ENCODE data around the gene PILRA. TPM values are rescaled to one million over a fixed set of nuclear protein-coding genes. Genes with fewer than 3 reads are reported as not detected.
"Not testable (repeated sequence)": the region's sequence is repeated elsewhere in the genome, so short reads cannot be mapped to it uniquely, and the experiment has no call there.

Gene PILRA
- total and polyA plus RNA-seq, 4 donors: 1.5 to 3.5 (median 3.1) TPM

DNA sequence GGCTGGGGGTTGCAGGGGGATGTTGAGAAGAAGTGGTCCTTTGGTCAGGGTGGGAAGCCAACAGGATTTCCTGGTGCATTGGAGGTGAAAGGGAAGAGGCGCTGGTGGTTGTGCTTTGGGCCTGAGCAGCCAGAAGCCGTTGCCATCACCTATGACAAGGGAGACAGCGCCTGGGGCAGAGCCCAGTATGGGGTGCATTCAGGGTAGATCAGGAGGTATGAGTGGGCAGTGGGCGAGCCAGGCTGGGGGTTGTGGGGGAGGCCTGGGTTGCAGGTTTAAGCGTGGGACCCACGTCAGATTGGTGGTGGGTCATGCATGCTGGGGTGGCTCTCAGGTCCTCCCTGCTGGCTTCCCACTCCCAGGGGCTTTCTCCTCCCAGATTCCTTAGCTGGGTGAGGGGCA is 21.6 kb upstream of the PILRA start (continued):
- TF ChIP-seq, protein P1, sequence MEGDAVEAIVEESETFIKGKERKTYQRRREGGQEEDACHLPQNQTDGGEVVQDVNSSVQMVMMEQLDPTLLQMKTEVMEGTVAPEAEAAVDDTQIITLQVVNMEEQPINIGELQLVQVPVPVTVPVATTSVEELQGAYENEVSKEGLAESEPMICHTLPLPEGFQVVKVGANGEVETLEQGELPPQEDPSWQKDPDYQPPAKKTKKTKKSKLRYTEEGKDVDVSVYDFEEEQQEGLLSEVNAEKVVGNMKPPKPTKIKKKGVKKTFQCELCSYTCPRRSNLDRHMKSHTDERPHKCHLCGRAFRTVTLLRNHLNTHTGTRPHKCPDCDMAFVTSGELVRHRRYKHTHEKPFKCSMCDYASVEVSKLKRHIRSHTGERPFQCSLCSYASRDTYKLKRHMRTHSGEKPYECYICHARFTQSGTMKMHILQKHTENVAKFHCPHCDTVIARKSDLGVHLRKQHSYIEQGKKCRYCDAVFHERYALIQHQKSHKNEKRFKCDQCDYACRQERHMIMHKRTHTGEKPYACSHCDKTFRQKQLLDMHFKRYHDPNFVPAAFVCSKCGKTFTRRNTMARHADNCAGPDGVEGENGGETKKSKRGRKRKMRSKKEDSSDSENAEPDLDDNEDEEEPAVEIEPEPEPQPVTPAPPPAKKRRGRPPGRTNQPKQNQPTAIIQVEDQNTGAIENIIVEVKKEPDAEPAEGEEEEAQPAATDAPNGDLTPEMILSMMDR (IDR thresholded peaks at IDR 0.05; ENCODE audit: low read depth, low read length, missing input control): no peak
- TF ChIP-seq TAF1 (conservative IDR thresholded peaks at IDR 0.05): no peak
- TF ChIP-seq HNF4G (IDR thresholded peaks at IDR 0.05): no peak
- TF ChIP-seq, protein P2, sequence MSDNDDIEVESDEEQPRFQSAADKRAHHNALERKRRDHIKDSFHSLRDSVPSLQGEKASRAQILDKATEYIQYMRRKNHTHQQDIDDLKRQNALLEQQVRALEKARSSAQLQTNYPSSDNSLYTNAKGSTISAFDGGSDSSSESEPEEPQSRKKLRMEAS (IDR thresholded peaks at IDR 0.05): no peak
- TF ChIP-seq, protein P3, sequence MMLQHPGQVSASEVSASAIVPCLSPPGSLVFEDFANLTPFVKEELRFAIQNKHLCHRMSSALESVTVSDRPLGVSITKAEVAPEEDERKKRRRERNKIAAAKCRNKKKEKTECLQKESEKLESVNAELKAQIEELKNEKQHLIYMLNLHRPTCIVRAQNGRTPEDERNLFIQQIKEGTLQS (IDR thresholded peaks at IDR 0.05): no peak
- no peak for TF ChIP-seq HNF4A (conservative IDR thresholded peaks at IDR 0.05)

DNA sequence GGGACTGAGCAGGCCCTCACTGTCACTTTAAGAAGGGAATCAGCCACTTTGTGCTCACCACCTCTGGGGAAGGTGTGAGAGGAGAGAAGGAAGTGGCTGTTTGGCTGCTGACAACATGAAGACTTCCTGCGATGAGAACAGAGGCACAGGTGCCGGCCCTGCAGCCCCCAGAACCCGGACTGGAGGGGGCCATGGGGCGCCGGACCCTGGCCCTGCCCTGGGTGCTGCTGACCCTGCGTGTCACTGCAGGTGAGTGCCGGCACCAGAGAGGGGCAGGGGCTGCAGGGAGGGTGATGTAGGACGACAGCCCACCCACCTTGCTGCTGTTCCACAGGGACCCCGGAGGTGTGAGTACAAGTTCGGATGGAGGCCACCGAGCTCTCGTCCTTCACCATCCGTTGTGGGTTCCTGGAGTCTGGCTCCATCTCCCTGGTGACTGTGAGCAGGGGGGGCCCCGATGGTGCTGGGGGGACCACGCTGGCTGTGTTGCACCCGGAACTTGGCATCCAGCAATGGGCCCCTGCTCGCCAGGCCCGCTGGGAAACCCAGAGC is 21.0 kb upstream of the PILRA start:
- not testable (repeated sequence) for DNase-seq (ENCODE audit: low spot score); H3K27me3 ChIP-seq (ENCODE audit: control insufficient read depth in 4 of 4, insufficient read depth in 4 of 4, low read length in 3 of 4); H3K9ac ChIP-seq (ENCODE audit: low read depth in 1 of 2, low read length in 2 of 2); H3K4me3 ChIP-seq (ENCODE audit: low read depth in 1 of 3, low read length in 3 of 3); H3K9me3 ChIP-seq (ENCODE audit: control insufficient read depth in 4 of 4, low read length in 3 of 4); H3K27ac ChIP-seq (ENCODE audit: low read depth in 1 of 2, low read length in 2 of 2); H3K4me1 ChIP-seq (ENCODE audit: control insufficient read depth in 4 of 4, insufficient read depth in 4 of 4, low read length in 3 of 4)
- WGBS: 88% methylated on average over 18 of the region's 18 CpGs
- H3K36me3 ChIP-seq (ENCODE audit: control insufficient read depth in 4 of 4, insufficient read depth in 3 of 4, low read depth in 1 of 4, low read length in 3 of 4): peaks cover 35 to 73% (median 51%) of the 10 kb centered on the region in 4 donors

DNA sequence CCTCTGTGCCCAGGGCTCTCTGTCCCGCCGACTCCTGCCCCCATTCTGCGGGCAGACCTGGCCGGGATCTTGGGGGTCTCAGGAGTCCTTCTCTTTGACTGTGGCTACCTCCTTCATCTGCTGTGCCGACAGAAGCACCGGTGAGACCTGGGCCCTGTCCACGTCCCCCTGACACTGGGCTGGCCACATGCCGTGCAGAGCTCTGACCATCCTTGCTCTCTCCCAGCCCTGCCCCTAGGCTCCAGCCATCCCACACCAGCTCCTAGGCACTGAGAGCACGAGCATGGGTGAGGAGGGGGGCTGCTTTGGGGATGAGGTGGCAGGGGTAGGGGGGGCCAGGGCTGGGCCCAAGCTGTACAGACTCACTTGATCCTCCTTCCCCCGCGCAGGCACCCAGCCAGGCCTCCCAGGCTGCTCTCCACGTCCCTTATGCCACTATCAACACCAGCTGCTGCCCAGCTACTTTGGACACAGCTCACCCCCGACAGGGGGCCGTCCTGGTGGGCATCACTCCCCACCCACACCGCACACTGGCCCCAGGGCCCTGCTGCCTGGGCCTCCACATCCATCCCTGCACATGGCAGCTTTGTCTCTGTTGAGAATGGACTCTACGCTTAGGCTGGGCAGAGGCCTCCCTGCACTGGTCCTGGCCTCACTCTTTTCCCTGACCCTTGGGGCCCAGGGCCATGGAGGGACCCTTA is 20.2 kb upstream of the PILRA start:
- Histone ChIP-seq H3K9ac (ENCODE audit: low read depth in 1 of 2, low read length in 2 of 2) (no peak overlapping the region), H3K27ac (ENCODE audit: low read depth in 1 of 2, low read length in 2 of 2) (no peak overlapping the region), H3K27me3 (ENCODE audit: control insufficient read depth in 4 of 4, insufficient read depth in 4 of 4, low read length in 3 of 4) (no peaks in the 10 kb centered on the region), H3K4me1 (ENCODE audit: control insufficient read depth in 4 of 4, insufficient read depth in 4 of 4, low read length in 3 of 4) (no peaks in the 10 kb centered on the region), H3K36me3 (ENCODE audit: control insufficient read depth in 4 of 4, insufficient read depth in 3 of 4, low read depth in 1 of 4, low read length in 3 of 4) (peaks cover 29 to 74% (median 45%) of the 10 kb centered on the region in 4 donors), H3K4me3 (ENCODE audit: low read depth in 1 of 3, low read length in 3 of 3) (no peak overlapping the region), H3K9me3 (ENCODE audit: control insufficient read depth in 4 of 4, low read length in 3 of 4) (no peaks in the 10 kb centered on the region)
- TF ChIP-seq NR2F2 (IDR thresholded peaks at IDR 0.05) (no peak), RXRA (IDR thresholded peaks at IDR 0.05) (no peak), SP1 (IDR thresholded peaks at IDR 0.05) (no peak), RAD21 (IDR thresholded peaks at IDR 0.05) (no peak), TAF1 (conservative IDR thresholded peaks at IDR 0.05) (no peak), EGR1 (IDR thresholded peaks at IDR 0.05; ENCODE audit: low read depth in 2 of 2) (no peak), FOXA2 (IDR thresholded peaks at IDR 0.05) (no peak), HNF4G (IDR thresholded peaks at IDR 0.05) (no peak)
- TF ChIP-seq, protein P4, sequence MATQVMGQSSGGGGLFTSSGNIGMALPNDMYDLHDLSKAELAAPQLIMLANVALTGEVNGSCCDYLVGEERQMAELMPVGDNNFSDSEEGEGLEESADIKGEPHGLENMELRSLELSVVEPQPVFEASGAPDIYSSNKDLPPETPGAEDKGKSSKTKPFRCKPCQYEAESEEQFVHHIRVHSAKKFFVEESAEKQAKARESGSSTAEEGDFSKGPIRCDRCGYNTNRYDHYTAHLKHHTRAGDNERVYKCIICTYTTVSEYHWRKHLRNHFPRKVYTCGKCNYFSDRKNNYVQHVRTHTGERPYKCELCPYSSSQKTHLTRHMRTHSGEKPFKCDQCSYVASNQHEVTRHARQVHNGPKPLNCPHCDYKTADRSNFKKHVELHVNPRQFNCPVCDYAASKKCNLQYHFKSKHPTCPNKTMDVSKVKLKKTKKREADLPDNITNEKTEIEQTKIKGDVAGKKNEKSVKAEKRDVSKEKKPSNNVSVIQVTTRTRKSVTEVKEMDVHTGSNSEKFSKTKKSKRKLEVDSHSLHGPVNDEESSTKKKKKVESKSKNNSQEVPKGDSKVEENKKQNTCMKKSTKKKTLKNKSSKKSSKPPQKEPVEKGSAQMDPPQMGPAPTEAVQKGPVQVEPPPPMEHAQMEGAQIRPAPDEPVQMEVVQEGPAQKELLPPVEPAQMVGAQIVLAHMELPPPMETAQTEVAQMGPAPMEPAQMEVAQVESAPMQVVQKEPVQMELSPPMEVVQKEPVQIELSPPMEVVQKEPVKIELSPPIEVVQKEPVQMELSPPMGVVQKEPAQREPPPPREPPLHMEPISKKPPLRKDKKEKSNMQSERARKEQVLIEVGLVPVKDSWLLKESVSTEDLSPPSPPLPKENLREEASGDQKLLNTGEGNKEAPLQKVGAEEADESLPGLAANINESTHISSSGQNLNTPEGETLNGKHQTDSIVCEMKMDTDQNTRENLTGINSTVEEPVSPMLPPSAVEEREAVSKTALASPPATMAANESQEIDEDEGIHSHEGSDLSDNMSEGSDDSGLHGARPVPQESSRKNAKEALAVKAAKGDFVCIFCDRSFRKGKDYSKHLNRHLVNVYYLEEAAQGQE (IDR thresholded peaks at IDR 0.05): no peak
- TF ChIP-seq, protein P5, sequence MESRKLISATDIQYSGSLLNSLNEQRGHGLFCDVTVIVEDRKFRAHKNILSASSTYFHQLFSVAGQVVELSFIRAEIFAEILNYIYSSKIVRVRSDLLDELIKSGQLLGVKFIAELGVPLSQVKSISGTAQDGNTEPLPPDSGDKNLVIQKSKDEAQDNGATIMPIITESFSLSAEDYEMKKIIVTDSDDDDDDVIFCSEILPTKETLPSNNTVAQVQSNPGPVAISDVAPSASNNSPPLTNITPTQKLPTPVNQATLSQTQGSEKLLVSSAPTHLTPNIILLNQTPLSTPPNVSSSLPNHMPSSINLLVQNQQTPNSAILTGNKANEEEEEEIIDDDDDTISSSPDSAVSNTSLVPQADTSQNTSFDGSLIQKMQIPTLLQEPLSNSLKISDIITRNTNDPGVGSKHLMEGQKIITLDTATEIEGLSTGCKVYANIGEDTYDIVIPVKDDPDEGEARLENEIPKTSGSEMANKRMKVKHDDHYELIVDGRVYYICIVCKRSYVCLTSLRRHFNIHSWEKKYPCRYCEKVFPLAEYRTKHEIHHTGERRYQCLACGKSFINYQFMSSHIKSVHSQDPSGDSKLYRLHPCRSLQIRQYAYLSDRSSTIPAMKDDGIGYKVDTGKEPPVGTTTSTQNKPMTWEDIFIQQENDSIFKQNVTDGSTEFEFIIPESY (IDR thresholded peaks at IDR 0.05): no peak
- TF ChIP-seq, protein P3 (IDR thresholded peaks at IDR 0.05): no peak
- WGBS: 93% methylated on average over 16 of the region's 16 CpGs
- DNase-seq (ENCODE audit: low spot score): no peak
